ENCODE data around the gene CIITA.

GRCh38 chr16:10978124-10978523, 101.1 kb downstream of the CIITA start:
- TF ChIP-seq EZH2 (IDR thresholded peaks at IDR 0.05; ENCODE audit: insufficient read depth, poor library complexity, severe bottlenecking) (no peak), EZH2phosphoT487 (IDR thresholded peaks at IDR 0.05; ENCODE audit: insufficient read depth, low read depth) (no peak)

Measured in GM23248 (cell line).